CD1c-positive myeloid dendritic cell (primary cell): Measurements from ENCODE around the gene PTPN12.
A peak's percentile ranks its signal among the peaks of the same experiment; 100 is the strongest.
"Not testable (repeated sequence)": the region's sequence is repeated elsewhere in the genome, so short reads cannot be mapped to it uniquely, and the experiment has no call there.

Experiments
- DNase-seq: peaks from one replicate; pipeline ENCODE4 v3.0.0-alpha.2; 2016; ENCODE audit errors: extremely low spot score

Gene PTPN12

DNA sequence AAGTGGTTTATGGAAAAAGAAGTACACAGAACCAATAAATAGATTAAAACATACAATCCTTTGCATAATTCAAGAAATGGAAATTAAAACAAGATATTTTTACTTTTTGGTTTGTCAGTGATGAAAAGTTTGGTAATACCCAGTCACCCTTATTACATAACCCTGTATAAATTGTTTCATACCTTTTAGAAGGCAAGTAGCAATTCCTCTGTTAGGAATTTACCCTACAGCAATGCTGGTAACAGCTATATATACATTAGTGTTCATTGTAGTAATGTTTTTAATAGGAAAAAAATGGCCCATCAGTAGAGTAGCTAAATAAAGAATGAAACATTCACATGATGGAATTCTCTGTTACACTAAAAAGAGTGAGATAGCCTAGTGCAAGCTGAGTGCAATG lies 42.7 kb downstream of the PTPN12 start:
- no peak for DNase-seq

DNA sequence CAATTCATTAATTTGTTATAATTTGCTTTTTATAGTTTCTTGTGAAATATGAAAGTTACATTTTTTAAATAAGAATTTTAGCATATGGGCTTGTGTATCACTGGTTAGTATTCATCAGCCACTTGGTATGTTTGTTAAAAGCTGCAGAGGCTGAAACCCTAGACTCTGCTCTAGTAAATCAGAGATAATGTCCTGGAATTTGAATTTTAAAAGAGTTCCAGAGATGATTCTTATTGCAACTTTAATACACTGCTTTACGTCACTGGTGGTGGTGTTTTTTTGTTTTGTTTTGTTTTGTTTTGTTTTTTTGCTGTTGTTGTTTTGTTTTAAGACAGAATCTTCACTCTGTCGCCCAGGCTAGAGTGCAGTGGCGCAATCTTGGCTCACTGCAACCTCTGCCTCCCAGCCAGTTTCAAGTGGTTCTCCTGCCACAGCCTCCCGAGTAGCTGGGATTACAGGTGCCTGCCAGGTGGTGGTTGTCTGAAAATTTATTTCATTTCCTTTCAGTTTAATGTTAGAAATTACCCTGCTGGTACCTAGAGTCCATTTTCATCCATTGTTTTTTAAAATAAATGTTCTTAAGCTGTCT lies 43.8 kb downstream of the PTPN12 start:
- no peak for DNase-seq

DNA sequence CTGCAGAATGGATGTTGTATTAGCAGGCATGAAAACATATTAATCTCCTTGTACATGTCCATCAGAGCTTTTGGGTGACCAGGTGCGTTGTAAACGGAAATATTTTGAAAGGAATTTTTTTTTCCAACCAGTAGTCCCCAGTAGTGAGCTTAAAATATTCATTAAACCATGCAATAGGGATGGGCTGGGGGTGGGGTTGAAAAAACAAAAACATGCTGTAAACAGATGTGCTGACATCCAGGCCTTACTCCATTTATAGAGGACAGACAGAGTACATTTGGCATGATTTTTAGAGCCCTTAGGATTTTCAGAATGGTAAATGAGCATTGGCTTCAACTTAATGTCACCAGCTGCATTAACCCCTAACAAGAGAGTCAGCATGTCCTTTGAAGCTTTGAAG lies 50.2 kb downstream of the PTPN12 start:
- DNase-seq: no peak

DNA sequence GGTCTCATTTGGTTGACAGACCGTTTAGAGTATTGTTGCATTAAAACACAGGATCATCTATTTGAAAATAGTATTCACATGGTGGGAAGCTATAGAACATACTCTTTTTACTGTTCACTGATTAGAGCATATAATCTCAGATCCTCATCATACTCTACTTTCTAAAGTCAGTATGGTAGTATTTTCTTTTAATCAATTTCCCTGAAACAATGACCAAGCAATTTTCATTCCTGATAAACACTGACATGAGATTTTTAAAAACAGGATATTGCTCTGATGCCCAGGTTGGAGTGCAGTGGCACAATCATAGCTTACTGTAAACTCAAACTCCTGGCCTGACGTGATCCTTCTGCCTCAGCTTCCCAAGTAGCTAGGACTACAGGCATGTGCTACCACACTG lies 63.9 kb downstream of the PTPN12 start:
- no peak for DNase-seq

DNA sequence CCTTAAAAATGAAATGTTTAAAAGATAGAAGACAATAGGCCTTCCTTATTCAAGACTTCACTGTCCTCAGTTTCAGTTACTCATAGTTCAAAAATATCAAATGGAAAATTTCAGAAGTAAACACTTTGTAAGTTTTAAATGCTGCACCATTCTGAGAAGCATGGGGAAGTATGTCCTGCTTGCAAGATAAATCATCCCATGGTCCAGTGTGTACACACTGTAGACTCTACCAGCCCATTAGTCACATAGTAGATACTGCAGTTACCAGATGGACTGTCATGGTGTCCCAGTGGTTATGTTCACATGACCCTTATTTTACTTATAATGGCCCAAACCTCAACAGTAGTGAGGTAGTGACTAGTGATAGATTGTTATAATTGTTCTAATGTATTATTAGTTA lies 69.5 kb downstream of the PTPN12 start:
- DNase-seq: no peak

DNA sequence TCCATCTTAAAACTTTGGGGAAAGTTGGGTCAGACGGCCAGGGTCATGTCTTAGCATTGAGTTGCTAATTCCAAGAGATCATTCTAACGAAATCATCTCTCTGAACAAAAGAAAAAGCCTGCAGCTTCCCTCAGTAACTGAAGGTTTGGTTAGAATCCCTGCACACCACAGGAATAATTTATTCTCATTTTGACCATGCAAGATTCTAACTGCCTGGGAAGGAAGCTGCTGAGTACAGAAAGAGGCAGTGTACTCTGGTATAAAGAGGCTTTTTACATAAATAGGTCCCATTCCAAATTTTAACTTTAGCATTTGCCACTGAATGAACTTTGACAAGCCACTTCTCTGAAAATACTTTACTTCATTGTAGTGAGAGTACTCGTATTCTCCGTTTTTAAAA lies 82.2 kb downstream of the PTPN12 start:
- no peak for DNase-seq

DNA sequence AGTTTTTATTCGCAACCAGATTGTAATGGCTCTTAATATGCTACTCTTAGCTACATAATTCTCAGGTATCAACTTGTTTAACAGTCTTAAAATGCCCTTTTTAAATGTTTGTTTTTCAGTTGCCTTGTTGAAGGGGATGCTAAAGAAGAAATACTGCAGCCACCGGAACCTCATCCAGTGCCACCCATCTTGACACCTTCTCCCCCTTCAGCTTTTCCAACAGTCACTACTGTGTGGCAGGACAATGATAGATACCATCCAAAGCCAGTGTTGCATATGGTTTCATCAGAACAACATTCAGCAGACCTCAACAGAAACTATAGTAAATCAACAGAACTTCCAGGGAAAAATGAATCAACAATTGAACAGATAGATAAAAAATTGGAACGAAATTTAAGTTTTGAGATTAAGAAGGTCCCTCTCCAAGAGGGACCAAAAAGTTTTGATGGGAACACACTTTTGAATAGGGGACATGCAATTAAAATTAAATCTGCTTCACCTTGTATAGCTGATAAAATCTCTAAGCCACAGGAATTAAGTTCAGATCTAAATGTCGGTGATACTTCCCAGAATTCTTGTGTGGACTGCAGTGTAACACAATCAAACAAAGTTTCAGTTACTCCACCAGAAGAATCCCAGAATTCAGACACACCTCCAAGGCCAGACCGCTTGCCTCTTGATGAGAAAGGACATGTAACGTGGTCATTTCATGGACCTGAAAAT lies 89.7 kb downstream of the PTPN12 start:
- DNase-seq: no peak

DNA sequence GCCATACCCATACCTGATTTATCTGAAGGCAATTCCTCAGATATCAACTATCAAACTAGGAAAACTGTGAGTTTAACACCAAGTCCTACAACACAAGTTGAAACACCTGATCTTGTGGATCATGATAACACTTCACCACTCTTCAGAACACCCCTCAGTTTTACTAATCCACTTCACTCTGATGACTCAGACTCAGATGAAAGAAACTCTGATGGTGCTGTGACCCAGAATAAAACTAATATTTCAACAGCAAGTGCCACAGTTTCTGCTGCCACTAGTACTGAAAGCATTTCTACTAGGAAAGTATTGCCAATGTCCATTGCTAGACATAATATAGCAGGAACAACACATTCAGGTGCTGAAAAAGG lies 90.2 kb downstream of the PTPN12 start:
- no peak for DNase-seq

DNA sequence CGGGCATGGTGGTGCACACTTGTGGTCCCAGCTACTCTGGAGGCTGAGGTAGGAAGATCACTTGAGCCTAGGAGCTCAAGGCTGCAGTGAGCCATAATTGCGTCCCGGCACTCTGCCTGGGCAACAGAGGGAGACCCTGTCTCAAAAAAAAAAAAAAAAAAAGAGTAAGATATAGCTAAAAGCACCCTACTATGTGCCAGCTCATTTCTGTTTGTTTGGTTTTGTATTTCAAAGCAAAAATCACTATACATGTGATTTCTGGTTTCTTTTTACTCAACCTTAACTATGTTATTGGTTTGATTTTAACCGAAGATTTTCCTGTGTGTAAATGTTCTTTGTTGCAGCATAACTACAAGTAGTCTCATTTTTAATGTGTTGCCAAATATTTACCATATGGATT lies 92.7 kb downstream of the PTPN12 start:
- no peak for DNase-seq

DNA sequence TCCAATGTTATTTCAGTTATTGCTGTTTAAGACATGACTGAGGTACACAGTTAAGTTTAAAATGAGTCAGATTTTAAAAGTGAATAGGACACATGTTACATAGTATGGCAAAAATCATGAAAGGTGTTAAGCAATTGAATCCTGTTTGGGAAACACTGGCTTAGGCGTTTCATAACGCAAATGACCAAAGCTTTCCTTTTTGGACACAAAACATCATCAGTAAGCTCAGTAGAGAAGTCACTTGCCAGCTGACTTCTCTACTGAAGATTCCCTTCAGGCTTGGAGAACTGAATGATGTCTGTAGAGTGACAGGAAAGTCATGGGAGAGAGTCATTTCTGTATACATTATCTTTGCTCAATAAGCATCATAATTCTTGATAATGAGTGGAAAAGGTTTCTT lies 94.7 kb downstream of the PTPN12 start:
- peak; percentile 24 for DNase-seq

DNA sequence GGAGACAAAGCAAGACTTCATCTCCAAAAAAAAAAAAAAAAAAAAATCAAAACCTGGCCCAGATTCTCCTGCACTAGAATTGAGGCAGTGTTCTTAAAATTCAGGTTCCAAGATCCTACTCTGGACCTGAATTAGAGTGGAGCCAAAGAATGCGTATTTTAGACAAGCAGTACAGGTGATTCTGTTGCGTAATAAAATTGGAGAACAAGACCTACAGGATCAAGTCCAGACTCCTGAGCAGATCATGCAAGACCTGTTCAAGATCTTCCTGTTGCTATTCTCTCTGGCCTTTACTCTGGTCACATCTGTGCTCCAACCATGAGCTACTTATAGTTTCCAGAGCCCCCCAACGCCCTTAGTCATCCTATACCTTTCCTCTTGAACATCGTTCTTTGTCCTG lies 107.7 kb downstream of the PTPN12 start:
- no peak for DNase-seq

DNA sequence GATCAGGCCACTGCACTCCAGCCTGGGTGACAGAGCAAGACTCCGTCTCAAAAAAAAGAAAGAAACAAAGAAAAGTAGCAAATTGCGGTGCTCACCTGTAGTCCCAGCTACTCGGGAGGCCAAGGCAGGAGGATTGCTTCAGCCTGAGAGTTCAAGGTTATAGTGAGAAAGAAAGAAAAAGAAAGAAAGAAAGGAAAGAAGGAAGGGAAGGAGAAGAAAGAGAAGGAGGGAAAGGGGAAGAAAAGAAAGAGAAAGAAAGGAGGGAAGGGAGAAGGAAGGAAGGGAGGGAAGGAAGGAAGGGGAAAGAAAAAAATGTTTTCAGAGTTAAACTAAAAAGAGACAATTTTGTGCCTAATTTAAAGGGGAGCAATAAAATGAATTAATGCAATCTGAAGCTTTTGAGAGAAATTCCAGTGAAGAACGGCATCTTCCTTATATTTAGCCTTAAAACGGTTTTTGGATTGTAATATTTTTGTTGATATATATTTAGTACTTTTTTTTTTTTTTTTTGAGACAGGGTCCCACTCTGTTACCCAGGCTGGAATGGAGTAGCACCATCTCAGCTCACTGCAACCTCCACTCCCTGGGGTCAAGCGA lies 111.7 kb downstream of the PTPN12 start:
- no peak for DNase-seq

DNA sequence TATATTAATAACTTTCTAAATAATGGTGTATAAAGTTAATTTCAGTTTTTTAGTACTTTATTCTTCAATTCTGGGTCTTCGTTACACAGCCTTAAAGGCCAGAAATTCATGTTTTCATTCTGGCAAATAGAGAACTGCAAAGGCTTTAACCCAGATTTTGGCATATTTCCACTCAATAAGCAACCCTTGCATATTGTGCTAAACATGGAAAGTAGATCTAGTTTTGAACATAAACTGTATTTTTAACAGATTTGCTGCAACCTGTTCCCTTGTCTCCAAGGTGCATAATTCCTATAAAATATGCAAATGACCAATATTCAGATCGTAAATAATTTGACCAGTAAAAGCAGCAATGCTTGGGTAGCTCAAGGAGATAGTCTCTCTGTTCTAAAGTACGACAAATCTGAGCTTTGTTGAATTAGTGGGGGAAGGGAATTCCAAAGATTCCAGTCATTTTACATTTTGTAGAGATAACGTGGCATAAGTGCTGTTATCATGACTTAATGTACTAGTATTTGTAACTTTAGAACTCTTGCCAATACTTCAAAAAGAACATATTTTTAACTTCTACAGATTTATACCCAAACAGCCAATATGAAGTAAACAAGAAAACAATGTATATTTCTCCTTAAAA lies 112.7 kb downstream of the PTPN12 start:
- no peak for DNase-seq

DNA sequence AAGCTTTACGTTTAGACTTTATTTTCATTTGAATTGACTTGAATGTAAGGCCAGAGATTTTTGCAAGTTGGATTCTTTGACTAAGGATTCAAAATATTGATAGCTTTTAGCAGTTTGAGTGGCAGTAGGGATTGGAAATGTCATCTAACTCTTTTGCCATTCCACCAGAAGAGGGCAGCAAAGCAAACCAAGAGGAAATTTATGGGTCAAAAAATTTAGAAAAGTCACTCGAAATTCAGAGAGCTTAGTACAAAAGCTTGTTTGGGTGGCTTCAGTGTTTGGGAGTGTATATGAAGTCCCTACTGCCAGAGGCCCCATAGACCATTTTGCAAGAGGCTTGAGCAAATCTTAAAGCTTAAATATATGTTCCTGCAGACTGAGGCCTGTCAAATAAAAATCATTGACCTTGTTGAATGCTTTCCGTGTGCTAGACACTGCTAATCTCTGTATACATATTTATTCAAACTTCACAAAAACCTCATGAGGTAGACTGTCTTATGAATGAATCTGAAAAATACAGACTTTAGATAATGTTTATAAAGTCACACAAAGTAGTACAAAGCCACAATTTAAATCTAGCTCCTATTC lies 114.6 kb downstream of the PTPN12 start:
- peak; percentile 41 for DNase-seq

DNA sequence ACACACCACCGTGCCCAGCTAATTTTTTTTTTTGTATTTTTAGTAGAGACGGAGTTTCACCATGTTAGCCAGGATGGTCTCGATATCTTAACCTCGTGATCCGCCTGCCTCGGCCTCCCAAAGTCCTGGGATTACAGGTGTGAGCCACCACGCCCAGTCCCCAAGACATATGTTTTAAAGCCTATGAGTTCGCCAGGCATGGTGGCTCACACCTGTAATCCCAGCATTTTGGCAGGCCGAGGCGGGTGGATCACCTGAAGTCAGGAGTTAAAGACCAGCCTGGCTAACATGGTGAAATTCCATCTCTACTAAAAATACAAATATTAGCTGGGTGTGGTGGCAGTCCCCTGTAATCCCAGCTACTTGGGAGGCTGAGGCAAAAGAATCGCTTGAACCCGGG lies 115.7 kb downstream of the PTPN12 start:
- DNase-seq: not testable (repeated sequence)

DNA sequence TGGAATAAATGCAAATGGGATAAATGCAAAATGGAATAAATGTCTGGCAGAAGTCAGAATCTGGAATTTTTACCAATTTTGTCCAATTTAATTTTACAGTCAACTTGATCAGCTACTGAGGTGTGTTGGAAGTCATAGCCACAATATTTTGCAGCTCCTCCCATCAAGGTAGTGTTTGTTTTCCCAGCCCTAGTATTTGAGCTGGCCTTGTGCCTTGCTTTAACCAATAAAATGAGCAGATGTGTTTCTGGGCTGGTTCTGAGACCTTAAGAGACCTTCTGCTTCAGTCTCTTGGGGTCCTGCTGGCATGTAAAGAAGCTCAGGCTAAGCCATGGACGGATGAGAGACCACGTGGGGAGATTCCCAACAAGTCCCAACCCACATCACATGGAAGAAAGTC lies 116.5 kb downstream of the PTPN12 start:
- DNase-seq: no peak

DNA sequence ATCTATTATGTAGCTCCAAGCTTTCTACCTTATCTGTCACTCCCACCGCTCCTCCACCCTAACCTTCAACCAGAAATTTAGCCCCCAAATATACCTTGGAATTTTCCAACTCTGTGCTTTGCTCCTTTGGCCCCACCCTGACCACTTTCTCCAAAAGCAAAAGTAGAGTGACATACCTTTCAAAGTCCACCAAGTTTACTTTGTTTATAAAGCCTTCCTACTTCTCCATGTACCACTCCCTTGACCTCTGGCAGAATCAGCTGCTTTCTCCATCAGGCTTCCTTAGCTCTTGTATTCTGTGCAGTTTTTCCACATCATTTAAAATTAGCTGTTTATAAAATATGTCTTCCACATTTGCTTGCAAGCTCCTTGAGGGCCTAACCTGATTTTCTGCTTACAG lies 118.3 kb downstream of the PTPN12 start:
- DNase-seq: no peak

DNA sequence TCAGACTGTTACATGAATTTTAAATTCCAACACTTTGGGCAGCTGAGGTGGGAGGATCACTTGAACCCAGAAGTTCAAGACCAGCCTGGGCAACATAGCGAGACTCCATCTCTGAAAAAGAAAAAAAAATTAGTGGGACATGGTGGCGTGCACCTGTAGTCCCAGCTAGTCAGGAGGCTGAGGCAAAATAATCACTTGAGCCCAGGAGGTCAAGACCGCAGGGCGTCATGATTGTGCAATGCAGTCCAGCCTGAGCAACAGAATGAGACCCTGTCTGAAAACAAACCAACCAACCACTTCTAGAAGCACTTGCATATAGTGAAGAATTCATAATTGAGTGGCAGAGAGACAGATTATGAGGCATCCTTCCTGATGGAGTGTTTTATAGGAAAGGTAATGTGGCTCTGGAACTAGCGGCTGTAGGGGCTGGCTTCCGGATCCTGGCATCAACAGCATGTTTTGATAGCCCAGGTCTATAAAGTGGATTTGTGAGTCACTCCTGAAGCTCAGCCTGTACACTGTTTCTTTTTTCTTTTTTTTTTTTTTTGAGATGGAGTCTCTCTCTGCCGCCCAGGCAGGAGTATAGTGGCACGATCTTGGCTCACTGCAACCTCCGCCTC lies 118.9 kb downstream of the PTPN12 start:
- DNase-seq: no peak

DNA sequence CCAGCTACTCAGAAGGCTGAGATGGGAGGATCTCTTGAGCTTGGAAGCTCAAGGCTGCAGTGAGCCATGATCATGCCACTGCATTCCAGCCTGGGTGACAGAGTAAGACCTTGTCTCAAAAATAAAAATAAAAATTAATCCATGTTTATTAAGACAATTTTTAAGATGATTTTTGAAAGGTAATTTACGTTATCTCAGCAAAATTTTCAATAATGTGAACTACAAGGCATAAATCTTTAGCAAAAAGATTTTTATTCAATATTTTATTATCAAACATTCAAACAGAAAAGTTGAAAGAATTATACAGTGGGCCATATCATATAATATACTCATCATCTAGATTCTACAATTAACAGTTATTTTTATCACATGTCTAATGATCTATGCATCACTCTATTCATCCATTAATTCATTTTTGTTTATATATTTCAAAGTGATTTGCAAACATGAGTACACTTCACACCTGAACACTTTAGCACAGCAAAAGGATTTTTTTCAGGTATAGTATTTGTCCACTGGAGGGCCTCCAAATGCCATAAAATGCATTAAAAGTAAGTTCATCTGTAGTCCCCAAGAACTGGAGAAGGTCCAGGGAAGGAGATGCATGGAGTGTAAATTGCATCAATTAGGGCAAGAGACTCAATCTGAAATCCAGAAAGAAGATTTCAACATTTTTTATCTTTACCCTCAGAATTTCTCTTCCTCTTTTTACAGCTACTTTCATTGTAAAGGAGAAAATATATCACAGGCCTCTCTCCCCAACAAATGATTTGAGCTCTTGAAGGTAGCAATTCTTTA lies 120.5 kb downstream of the PTPN12 start:
- DNase-seq: peak; percentile 48

DNA sequence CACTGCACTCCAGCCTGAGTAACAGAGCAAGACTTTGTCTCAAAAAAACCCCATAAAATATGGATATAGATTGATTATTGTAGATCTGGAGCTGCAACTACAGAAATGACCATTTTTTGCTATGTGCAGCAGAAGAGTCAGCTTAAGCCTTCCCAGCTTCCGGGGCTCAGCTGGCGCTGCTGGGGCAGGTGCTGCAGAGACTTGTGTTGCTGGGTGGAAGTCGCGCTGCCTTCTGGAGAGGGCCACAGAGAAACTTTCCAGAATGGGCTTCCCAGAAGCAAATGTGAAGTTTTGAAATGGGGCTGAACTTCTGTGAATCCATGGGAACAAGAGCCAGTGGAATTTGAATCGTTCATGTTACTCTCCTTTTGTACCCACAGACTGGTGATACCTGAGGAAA lies 121.8 kb downstream of the PTPN12 start:
- DNase-seq: no peak

DNA sequence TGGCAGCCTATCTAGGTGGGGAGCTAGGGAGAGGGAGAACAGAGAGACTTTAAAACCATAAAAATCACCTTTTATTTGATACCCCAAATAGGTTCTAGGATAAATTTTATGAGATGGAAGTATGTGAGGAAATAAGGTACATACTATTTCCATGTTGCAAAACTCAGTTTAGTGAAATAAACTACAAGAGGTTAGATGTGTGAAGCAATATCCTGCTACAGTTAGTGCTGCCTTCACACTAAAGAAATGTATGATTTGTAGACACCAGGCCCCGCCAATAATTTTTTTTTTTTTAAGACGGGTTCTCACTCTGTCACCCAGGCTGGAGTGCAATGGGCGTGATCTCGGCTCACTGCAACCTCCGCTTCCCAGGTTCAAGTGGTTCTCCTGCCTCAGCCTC lies 124.7 kb downstream of the PTPN12 start:
- DNase-seq: no peak
